T-helper 2 cell treated with Interferon-gamma antibody and Interleukin-4, amounts not matched to agents 100 ng/mL and 5 ng/mL, for 36 hours (primary cell): ENCODE results near the gene PCYT1A. TPM values are rescaled to one million over a fixed set of nuclear protein-coding genes. Genes with fewer than 3 reads are reported as not detected.

Source experiments
- intact Hi-C: fragments of 100-400 bp; cut with micrococcal nuclease; formaldehyde crosslinking; loops from one replicate; pipeline ENCODE4 v1.15.1; 2023
- total RNA-seq: library from RNA; stranded (reverse); gene quantifications from 2 replicates; pipeline ENCODE4 v1.2.3, GENCODE V29; 2022

PCYT1A gene
- total RNA-seq, 1 donor from 2014 or later: 77.1 TPM

- intact Hi-C loops: loop anchor here (10.0 kb wide), 1 partner anchor 449 kb away; no protein-coding TSS in a partner anchor
Observed at GRCh38 chr3:196193736-196194541, 93.6 kb downstream of the PCYT1A start.

- intact Hi-C loops: loop anchor here (10.0 kb wide), 1 partner anchor 448 kb away; no protein-coding TSS in a partner anchor
Observed at GRCh38 chr3:196193133-196193735, 94.3 kb downstream of the PCYT1A start.

GRCh38 chr3:196192524-196193051, 94.9 kb downstream of the PCYT1A start:
- intact Hi-C loops: loop anchor here (1.0 to 10.0 kb wide), 3 partner anchors 10 to 448 kb away; no protein-coding TSS in a partner anchor

- intact Hi-C loops: loop anchor here (1.0 to 10.0 kb wide), 3 partner anchors 10 to 447 kb away; no protein-coding TSS in a partner anchor
Observed at GRCh38 chr3:196192036-196192523, 95.4 kb downstream of the PCYT1A start.

- intact Hi-C loops: loop anchor here (10.0 kb wide), 1 partner anchor 445 kb away; no protein-coding TSS in a partner anchor
Observed at GRCh38 chr3:196189566-196190347, 97.8 kb downstream of the PCYT1A start.

GRCh38 chr3:196186651-196187573, 100.6 kb downstream of the PCYT1A start:
- intact Hi-C loops: no loop called here

GRCh38 chr3:196184881-196185280, 102.6 kb downstream of the PCYT1A start:
- intact Hi-C loops: loop anchor here (5.0 kb wide), 1 partner anchor 58 kb away; no protein-coding TSS in a partner anchor

- intact Hi-C loops: loop anchor here (5.0 kb wide), 1 partner anchor 57 kb away; no protein-coding TSS in a partner anchor
Observed at GRCh38 chr3:196184169-196184432, 103.4 kb downstream of the PCYT1A start.

GRCh38 chr3:196181127-196181546, 106.4 kb downstream of the PCYT1A start:
- intact Hi-C loops: loop anchor here (2.0 to 5.0 kb wide), 2 partner anchors 54 to 452 kb away; no protein-coding TSS in a partner anchor

GRCh38 chr3:196180346-196180745, 107.2 kb downstream of the PCYT1A start:
- intact Hi-C loops: loop anchor here (2.0 to 5.0 kb wide), 2 partner anchors 53 to 452 kb away; no protein-coding TSS in a partner anchor

Other genes with a start within 250 kb of the PCYT1A start
- 408 and 413 TPM in 2 replicates for gene TFRC, start 205.6 kb downstream of the PCYT1A start, total RNA-seq
- not detected in 2 replicates for gene ZDHHC19, start 76.3 kb downstream of the PCYT1A start, total RNA-seq
- not detected in 2 replicates for gene SLC51A, start 71.2 kb downstream of the PCYT1A start, total RNA-seq
- 19.8 and 20.4 TPM in 2 replicates for gene DYNLT2B, start 30.5 kb upstream of the PCYT1A start, total RNA-seq
- not detected in 2 replicates for gene TM4SF19, start 50.7 kb upstream of the PCYT1A start, total RNA-seq
- gene UBXN7, start 144.7 kb upstream of the PCYT1A start, total RNA-seq: 47.9 and 49.7 TPM in 2 replicates
- 40.9 and 42.3 TPM in 2 replicates for gene RNF168, start 216.0 kb upstream of the PCYT1A start, total RNA-seq
- gene SMCO1, start 227.6 kb upstream of the PCYT1A start, total RNA-seq: not detected in 2 replicates